Keratinocyte (primary cell): ENCODE measurements around the gene EPS8L2. TPM values are rescaled to one million over a fixed set of nuclear protein-coding genes. Genes with fewer than 3 reads are reported as not detected.

ENCODE experiments used
- DNase-seq: peaks from one replicate; pipeline ENCODE4 v3.0.0-alpha.2; 2011; ENCODE audit warnings: low read depth, missing footprints, low spot score
- FAIRE-seq: peaks from 2 replicates; lab custom pipeline; 2011; peaks lifted over from hg19 to GRCh38; lab: Jason Lieb, UNC
- H2AFZ ChIP-seq: 2 replicates; pipeline ENCODE4 v1.6.0; 2012; ENCODE audit warnings: low read length, control low read depth, inconsistent platforms; ENCODE audit not compliant: control insufficient read depth
- H3K27ac ChIP-seq: 2 replicates; pipeline ENCODE4 v1.5.1; 2011; ENCODE audit warnings: low read length; ENCODE audit not compliant: control insufficient read depth, insufficient read depth
- H3K27me3 ChIP-seq: 3 replicates; pipeline ENCODE4 v1.6.0; 2011; ENCODE audit warnings: low read length; ENCODE audit not compliant: control insufficient read depth, insufficient read depth; ENCODE audit errors: extremely low read depth
- H3K36me3 ChIP-seq, 2 experiments: 2 replicates in 1 of 2; 3 replicates in 1 of 2; pipeline ENCODE4 v1.5.1; 2011; ENCODE audit warnings: low read length in 2 of 2, mild to moderate bottlenecking in 1 of 2; ENCODE audit not compliant: control insufficient read depth in 2 of 2, insufficient read depth in 2 of 2; ENCODE audit errors: extremely low read depth in 1 of 2
- H3K4me1 ChIP-seq: 3 replicates; pipeline ENCODE4 v1.5.1; 2011; ENCODE audit warnings: low read length; ENCODE audit not compliant: control insufficient read depth, insufficient read depth; ENCODE audit errors: extremely low read depth
- H3K4me2 ChIP-seq: 3 replicates; pipeline ENCODE4 v1.6.0; 2011; ENCODE audit warnings: low read depth, low read length; ENCODE audit not compliant: control insufficient read depth, insufficient read depth; ENCODE audit errors: extremely low read depth
- H3K4me3 ChIP-seq, 3 experiments: fragments of 200-600 bp in 1 of 3; sonication (generic) in 1 of 3; 2 replicates in 2 of 3; 3 replicates in 1 of 3; pipeline ENCODE4 v1.5.1; 2011 to 2016; ENCODE audit warnings: low read length in 3 of 3, mild to moderate bottlenecking in 3 of 3, control low read depth in 2 of 3, inconsistent platforms in 1 of 3, low read depth in 1 of 3, mixed read lengths in 1 of 3, mixed run types in 1 of 3, moderate library complexity in 1 of 3; ENCODE audit not compliant: control insufficient read depth in 2 of 3, insufficient read depth in 2 of 3; ENCODE audit errors: extremely low read depth in 1 of 3
- H3K79me2 ChIP-seq: 2 replicates; pipeline ENCODE4 v1.6.0; 2012; ENCODE audit warnings: low read length; ENCODE audit not compliant: control insufficient read depth, insufficient read depth
- H3K9ac ChIP-seq: 3 replicates; pipeline ENCODE4 v1.6.0; 2011; ENCODE audit warnings: low read length; ENCODE audit not compliant: control insufficient read depth, insufficient read depth; ENCODE audit errors: extremely low read depth
- H3K9me1 ChIP-seq: 3 replicates; pipeline ENCODE4 v1.6.0; 2011; ENCODE audit warnings: low read length; ENCODE audit not compliant: control insufficient read depth, insufficient read depth; ENCODE audit errors: extremely low read depth
- H3K9me3 ChIP-seq: 2 replicates; pipeline ENCODE4 v1.5.1; 2012; ENCODE audit warnings: low read depth, low read length; ENCODE audit not compliant: control insufficient read depth
- H4K20me1 ChIP-seq: 3 replicates; pipeline ENCODE4 v1.6.0; 2011; ENCODE audit warnings: low read length; ENCODE audit not compliant: control insufficient read depth, insufficient read depth; ENCODE audit errors: extremely low read depth
- CTCF ChIP-seq, 3 experiments: IDR thresholded peaks in 1 of 3; conservative IDR thresholded peaks in 1 of 3; optimal IDR thresholded peaks in 1 of 3; 2 replicates in 2 of 3; 3 replicates in 1 of 3; pipeline versions ENCODE3 to v1.5.1; 2011; ENCODE audit warnings: low read length in 3 of 3, mild to moderate bottlenecking in 3 of 3, moderate library complexity in 2 of 3, control low read depth in 1 of 3, inconsistent platforms in 1 of 3; ENCODE audit not compliant: insufficient read depth in 2 of 3; ENCODE audit errors: extremely low read depth in 1 of 3
- EZH2 ChIP-seq: IDR thresholded peaks from one replicate; pipeline ENCODE4 v1.6.1; 2012; ENCODE audit warnings: inconsistent platforms, mild to moderate bottlenecking, low read length, moderate library complexity
- dilution Hi-C: fragments of 300-500 bp; cut with MboI; formaldehyde crosslinking; loops from one replicate; pipeline ENCODE4 v1.7.0; 2020; ENCODE audit warnings: low sequenced_read_pairs; ENCODE audit not compliant: extremely low pct_ligation_motif_present
- polyA plus RNA-seq, 5 experiments: library from polyadenylated mRNA; depleted of rRNA in 3 of 5; stranded (reverse) in 3 of 5; stranded (forward) in 1 of 5; unstranded in 1 of 5; fragments of >200 nt; gene quantifications; 1 replicate in 1 of 5; 2 replicates in 3 of 5; 3 replicates in 1 of 5; pipeline versions ENCODE4 v1.2.1 to v1.2.3, GENCODE V29; 2011 to 2012; ENCODE audit warnings: missing spikeins in 2 of 5, low read depth in 1 of 5, low replicate concordance in 1 of 5

Gene EPS8L2
- polyA plus RNA-seq, 1 donor (not counting 4 experiments of a cell fraction or from before 2014, with no cell fraction given): 114 TPM

GRCh38 chr11:746289-747157, 40.5 kb downstream of the EPS8L2 start:
- no peaks in the 10 kb centered on the region for H3K36me3 ChIP-seq
- peaks cover 38% of the 10 kb centered on the region for H3K79me2 ChIP-seq
- H4K20me1 ChIP-seq: no peaks in the 10 kb centered on the region
- H3K27ac ChIP-seq: no peak overlapping the region
- TF ChIP-seq EZH2: no peak
- no peak for TF ChIP-seq CTCF (optimal IDR thresholded peaks at IDR 0.05 in 1 of 3, IDR thresholded peaks at IDR 0.05 in 1 of 3, conservative IDR thresholded peaks at IDR 0.05 in 1 of 3; ENCODE audit: extremely low read depth in 1 of 3, insufficient read depth in 2 of 3, low read length in 3 of 3)
- H3K9me3 ChIP-seq: no peaks in the 10 kb centered on the region
- peak overlapping the region; percentile 90 to 97 (median 95) for H3K4me3 ChIP-seq
- DNase-seq (no peak), FAIRE-seq (no peak)
- peaks cover 16% of the 10 kb centered on the region for H3K4me1 ChIP-seq
- H3K27me3 ChIP-seq: no peaks in the 10 kb centered on the region
- H3K9me1 ChIP-seq: no peaks in the 10 kb centered on the region
- H3K9ac ChIP-seq: peak overlapping the region; percentile 90
- peak overlapping the region; percentile 76 for H2AFZ ChIP-seq
- dilution Hi-C loops: no loop called here
- H3K4me2 ChIP-seq: peak overlapping the region; percentile 86

- Histone ChIP-seq H3K79me2 (peaks cover 44% of the 10 kb centered on the region), H3K9ac (peak within 1 kb of the TSS; percentile 90), H3K4me1 (peaks cover 16% of the 10 kb centered on the region), H3K36me3 (peaks cover 0 to 4% of the 10 kb centered on the region in 2 experiments), H2AFZ (peak within 1 kb of the TSS; percentile 76), H3K9me1 (no peaks in the 10 kb centered on the region), H4K20me1 (no peaks in the 10 kb centered on the region), H3K4me2 (peak within 1 kb of the TSS; percentile 96), H3K27me3 (no peaks in the 10 kb centered on the region), H3K4me3 (peak within 1 kb of the TSS; percentile 90 to 97 (median 95)), H3K27ac (peak within 1 kb of the TSS; percentile 71), H3K9me3 (no peaks in the 10 kb centered on the region)
- TF ChIP-seq CTCF (optimal IDR thresholded peaks at IDR 0.05 in 1 of 3, IDR thresholded peaks at IDR 0.05 in 1 of 3, conservative IDR thresholded peaks at IDR 0.05 in 1 of 3; ENCODE audit: extremely low read depth in 1 of 3, insufficient read depth in 2 of 3, low read length in 3 of 3): peak in 2 of 3 experiments; percentile 19 to 32
- no peak for TF ChIP-seq EZH2
- FAIRE-seq (no peak), DNase-seq (peak; percentile 21)
- dilution Hi-C loops: no loop called here
Measured at GRCh38 chr11:747158-748006, 41.4 kb downstream of the EPS8L2 start, which contains the start of gene TALDO1. Gene TALDO1 (plus strand): TSS chr11:747464. CDS start chr11:747482, 18 bp downstream.
